SU-DHL-6 (cell line): ENCODE measurements around the gene IRF2BPL.
"Not testable (repeated sequence)": the region's sequence is repeated elsewhere in the genome, so short reads cannot be mapped to it uniquely, and the experiment has no call there.

Experiments
- H2AFZ ChIP-seq: fragments of 200-600 bp; sonication (generic); 2 replicates; pipeline ENCODE4 v1.6.1; 2014; ENCODE audit warnings: low read depth, mild to moderate bottlenecking, moderate library complexity, mixed read lengths, antibody characterized with exemption, low read length; ENCODE audit not compliant: severe bottlenecking
- H3F3A ChIP-seq: fragments of 200-600 bp; shearing (Covaris generic); 2 replicates; pipeline ENCODE4 v1.6.0; 2016; ENCODE audit warnings: antibody characterized with exemption, mild to moderate bottlenecking; ENCODE audit not compliant: insufficient read depth
- H3K27ac ChIP-seq: fragments of 200-600 bp; sonication (generic); 2 replicates; pipeline ENCODE4 v1.5.1; 2016; ENCODE audit warnings: low read depth, mild to moderate bottlenecking, low read length, moderate library complexity, mixed read lengths
- H3K27me3 ChIP-seq: fragments of 200-600 bp; sonication (generic), shearing (Covaris generic); 2 replicates; pipeline ENCODE4 v1.6.0; 2014; ENCODE audit warnings: mild to moderate bottlenecking, low read length
- H3K36me3 ChIP-seq: fragments of 200-600 bp; sonication (generic); 2 replicates; pipeline ENCODE4 v1.6.1; 2014; ENCODE audit warnings: mild to moderate bottlenecking, low read length, mixed read lengths
- H3K4me2 ChIP-seq: fragments of 300-600, 200-600 bp; shearing (Covaris generic), sonication (generic); 2 replicates; pipeline ENCODE4 v1.6.0; 2014; ENCODE audit warnings: low read length, low read depth, mild to moderate bottlenecking; ENCODE audit not compliant: poor library complexity, severe bottlenecking
- H3K4me3 ChIP-seq: fragments of 200-600 bp; sonication (generic); 2 replicates; pipeline ENCODE4 v1.5.1; 2014; ENCODE audit warnings: antibody characterized with exemption, low read length, mild to moderate bottlenecking, mixed read lengths; ENCODE audit not compliant: insufficient read depth, poor library complexity, severe bottlenecking
- H3K79me2 ChIP-seq: fragments of 200-600 bp; sonication (generic); 2 replicates; pipeline ENCODE4 v1.6.1; 2014; ENCODE audit warnings: mild to moderate bottlenecking, low read length, moderate library complexity; ENCODE audit not compliant: insufficient read depth
- H3K9ac ChIP-seq: fragments of 200-600 bp; sonication (generic); 2 replicates; pipeline ENCODE4 v1.7.0; 2014; ENCODE audit warnings: mild to moderate bottlenecking, low read length
- H3K9me2 ChIP-seq: fragments of 200-600 bp; sonication (generic); replicated peaks from 2 replicates; pipeline ENCODE4 v1.6.1; 2014; ENCODE audit warnings: low read length; ENCODE audit not compliant: insufficient read depth
- H3K9me3 ChIP-seq: fragments of 200-600 bp; sonication (generic); 2 replicates; pipeline ENCODE4 v1.6.1; 2014; ENCODE audit warnings: low read length, mixed read lengths; ENCODE audit not compliant: insufficient read depth
- H4K20me1 ChIP-seq: fragments of 200-600 bp; sonication (generic); 2 replicates; pipeline ENCODE4 v1.6.1; 2014; ENCODE audit warnings: low read depth, mild to moderate bottlenecking, antibody characterized with exemption, low read length, moderate library complexity, mixed read lengths
- EZH2phosphoT487 ChIP-seq: fragments of 200-600 bp; sonication (generic), shearing (Covaris generic); conservative IDR thresholded peaks from 2 replicates; pipeline ENCODE4 v1.6.1; 2018; ENCODE audit warnings: mild to moderate bottlenecking, antibody characterized with exemption, low read length, moderate library complexity, mixed read lengths
- TF ChIP-seq, protein P1 (sequence below): fragments of 200-600 bp; sonication (generic); IDR thresholded peaks from one replicate; pipeline ENCODE4 v1.5.1; 2017; ENCODE audit warnings: antibody characterized with exemption, mild to moderate bottlenecking, low read length, moderate library complexity; ENCODE audit not compliant: insufficient read depth, poor library complexity, severe bottlenecking

The IRF2BPL gene

DNA sequence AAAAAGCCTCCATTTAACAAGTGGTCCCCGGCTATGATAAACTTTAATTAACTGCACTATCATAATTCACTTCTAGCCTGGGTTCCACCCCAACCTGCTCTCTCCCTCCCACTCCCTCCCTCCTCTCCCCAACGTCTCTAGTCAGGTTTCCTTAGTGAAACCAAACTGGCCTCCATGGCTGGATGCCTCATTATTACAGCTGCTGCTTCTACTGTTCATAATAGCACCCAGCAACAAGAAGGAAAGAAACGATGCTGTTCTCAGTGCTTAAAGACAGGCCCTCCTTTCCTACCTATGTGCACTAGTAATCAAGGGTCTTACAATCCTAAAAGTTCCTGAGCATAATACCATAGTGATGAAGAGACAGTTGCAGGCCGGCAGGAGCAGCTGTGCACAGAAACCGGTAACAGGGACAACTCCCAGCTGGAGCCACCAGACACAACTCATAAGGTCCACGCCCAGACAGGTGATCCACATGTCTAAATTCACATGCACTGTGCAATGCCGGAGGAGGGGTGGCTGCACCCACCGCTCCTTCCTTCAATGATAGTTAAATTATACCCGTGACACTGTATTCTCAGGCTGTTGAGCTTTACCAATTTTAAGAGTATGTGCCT, 6.2 kb downstream of the IRF2BPL start:
- Histone ChIP-seq H3K9ac (no peak overlapping the region), H3K27ac (no peak overlapping the region), H2AFZ (no peak overlapping the region), H3K36me3 (no peaks in the 10 kb centered on the region), H3K79me2 (no peaks in the 10 kb centered on the region), H3K27me3 (no peaks in the 10 kb centered on the region), H3K4me3 (no peak overlapping the region), H3K9me3 (no peaks in the 10 kb centered on the region), H3K9me2 (no peaks in the 10 kb centered on the region), H3K4me2 (no peak overlapping the region), H3F3A (0 out of 2 replicates have a peak, but pooled peaks cover 3% of the 10 kb centered on the region), H4K20me1 (no peaks in the 10 kb centered on the region)
- no peak for TF ChIP-seq EZH2phosphoT487
- TF ChIP-seq, protein P1, sequence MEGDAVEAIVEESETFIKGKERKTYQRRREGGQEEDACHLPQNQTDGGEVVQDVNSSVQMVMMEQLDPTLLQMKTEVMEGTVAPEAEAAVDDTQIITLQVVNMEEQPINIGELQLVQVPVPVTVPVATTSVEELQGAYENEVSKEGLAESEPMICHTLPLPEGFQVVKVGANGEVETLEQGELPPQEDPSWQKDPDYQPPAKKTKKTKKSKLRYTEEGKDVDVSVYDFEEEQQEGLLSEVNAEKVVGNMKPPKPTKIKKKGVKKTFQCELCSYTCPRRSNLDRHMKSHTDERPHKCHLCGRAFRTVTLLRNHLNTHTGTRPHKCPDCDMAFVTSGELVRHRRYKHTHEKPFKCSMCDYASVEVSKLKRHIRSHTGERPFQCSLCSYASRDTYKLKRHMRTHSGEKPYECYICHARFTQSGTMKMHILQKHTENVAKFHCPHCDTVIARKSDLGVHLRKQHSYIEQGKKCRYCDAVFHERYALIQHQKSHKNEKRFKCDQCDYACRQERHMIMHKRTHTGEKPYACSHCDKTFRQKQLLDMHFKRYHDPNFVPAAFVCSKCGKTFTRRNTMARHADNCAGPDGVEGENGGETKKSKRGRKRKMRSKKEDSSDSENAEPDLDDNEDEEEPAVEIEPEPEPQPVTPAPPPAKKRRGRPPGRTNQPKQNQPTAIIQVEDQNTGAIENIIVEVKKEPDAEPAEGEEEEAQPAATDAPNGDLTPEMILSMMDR, result no peak

DNA sequence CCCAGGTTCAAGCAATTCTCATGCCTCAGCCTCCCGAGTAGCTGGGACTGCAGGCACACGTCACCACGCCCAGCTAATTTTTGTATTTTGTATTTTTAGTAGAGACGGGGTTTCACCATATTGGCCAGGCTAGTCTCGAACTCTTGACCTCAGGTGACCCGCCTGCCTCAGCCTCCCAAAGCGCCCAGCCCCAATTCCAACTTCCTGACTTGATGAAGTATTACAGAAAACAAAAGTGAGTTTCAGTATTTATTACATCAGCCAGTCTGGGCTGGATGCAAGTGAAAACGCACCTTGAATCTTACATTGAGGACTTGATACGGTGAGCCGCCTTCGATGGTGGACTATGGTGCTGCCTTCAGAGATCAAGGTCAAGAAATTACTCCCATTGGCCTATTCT, 7.1 kb downstream of the IRF2BPL start:
- not testable (repeated sequence) for H3K9ac ChIP-seq, H3F3A ChIP-seq, H3K27me3 ChIP-seq, H4K20me1 ChIP-seq, H2AFZ ChIP-seq, H3K4me2 ChIP-seq, H3K79me2 ChIP-seq, H3K27ac ChIP-seq, H3K4me3 ChIP-seq, H3K9me2 ChIP-seq, H3K36me3 ChIP-seq, H3K9me3 ChIP-seq

DNA sequence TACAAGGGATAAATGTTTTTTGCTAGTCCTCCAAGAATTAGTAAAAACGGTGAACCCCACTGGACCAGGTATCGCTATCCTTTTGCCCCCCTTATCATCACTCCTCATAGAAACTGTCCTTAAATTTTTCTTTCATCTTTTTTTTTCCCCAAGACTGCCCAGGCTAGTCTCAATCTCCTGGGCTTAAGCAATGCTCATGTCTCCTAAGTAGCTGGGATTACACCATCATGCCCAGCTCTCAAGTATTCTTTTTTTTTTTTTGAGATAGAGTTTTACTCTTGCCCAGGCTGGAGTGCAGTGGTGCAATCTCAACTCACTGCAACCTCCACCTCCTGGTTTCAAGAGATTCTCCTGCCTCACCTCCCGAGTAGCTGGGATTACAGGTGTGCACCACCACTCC, 9.7 kb downstream of the IRF2BPL start:
- no peak for TF ChIP-seq EZH2phosphoT487
- TF ChIP-seq, protein P1, result no peak

DNA sequence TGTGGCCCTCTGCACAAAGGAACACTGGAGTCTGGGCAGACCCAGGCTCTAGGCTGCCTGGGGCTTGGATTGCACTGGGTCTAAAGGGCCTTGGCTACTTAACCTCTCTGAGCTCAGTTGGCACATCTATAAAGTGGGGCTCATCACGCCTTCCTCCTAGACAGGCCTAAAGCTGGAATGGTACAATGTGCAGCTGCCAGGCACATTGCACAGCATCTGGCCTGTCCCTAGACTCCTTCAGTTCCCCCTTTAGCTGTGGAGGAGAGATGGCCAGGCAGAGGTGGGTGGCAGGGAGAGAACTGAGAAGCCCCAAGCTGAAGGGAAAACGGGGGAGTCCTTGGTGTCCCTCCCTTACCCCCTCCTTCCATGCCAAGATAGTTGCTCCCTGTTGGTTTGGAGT, 10.8 kb downstream of the IRF2BPL start:
- H3K4me3 ChIP-seq, result no peak overlapping the region
- no peaks in the 10 kb centered on the region for H3K36me3 ChIP-seq
- no peak overlapping the region for H3K9ac ChIP-seq
- no peaks in the 10 kb centered on the region for H3K9me3 ChIP-seq
- no peaks in the 10 kb centered on the region for H3K27me3 ChIP-seq
- TF ChIP-seq, protein P1, result no peak
- no peak for TF ChIP-seq EZH2phosphoT487
- no peak overlapping the region for H2AFZ ChIP-seq
- no peak overlapping the region for H3K27ac ChIP-seq
- H3K79me2 ChIP-seq, result no peaks in the 10 kb centered on the region
- H3K9me2 ChIP-seq, result no peaks in the 10 kb centered on the region
- H3F3A ChIP-seq, result no peaks in the 10 kb centered on the region
- no peak overlapping the region for H3K4me2 ChIP-seq
- no peaks in the 10 kb centered on the region for H4K20me1 ChIP-seq

More for the DNA sequence above, 9.7 kb downstream of the IRF2BPL start:
- H3K4me2 ChIP-seq, result no peak overlapping the region
- H3F3A ChIP-seq, result no peaks in the 10 kb centered on the region
- no peaks in the 10 kb centered on the region for H3K9me3 ChIP-seq
- H3K4me3 ChIP-seq, result no peak overlapping the region
- no peaks in the 10 kb centered on the region for H4K20me1 ChIP-seq
- no peak overlapping the region for H3K27ac ChIP-seq
- no peaks in the 10 kb centered on the region for H3K9me2 ChIP-seq
- H3K27me3 ChIP-seq, result no peaks in the 10 kb centered on the region
- H3K79me2 ChIP-seq, result no peaks in the 10 kb centered on the region
- H2AFZ ChIP-seq, result no peak overlapping the region
- no peaks in the 10 kb centered on the region for H3K36me3 ChIP-seq
- no peak overlapping the region for H3K9ac ChIP-seq
